ENCODE measurements around the gene GBA3. TPM values are rescaled to one million over a fixed set of nuclear protein-coding genes. Genes with fewer than 3 reads are reported as not detected.

Gene GBA3
- total and polyA plus RNA-seq, 12 donors = not detected

- Histone ChIP-seq H3K27me3 (no peaks in the 10 kb centered on the region), H3K4me3 (no peak overlapping the region), H3K9me3 (no peaks in the 10 kb centered on the region), H3K27ac (no peak overlapping the region), H3K36me3 (no peaks in the 10 kb centered on the region), H3K4me1 (no peaks in the 10 kb centered on the region)
- no peak for DNase-seq
- intact Hi-C loops (cut with DNase I) = no loop called here
- no peak for ATAC-seq
- TF ChIP-seq CTCF (IDR thresholded peaks at IDR 0.05) = no peak
- WGBS, 2 donors = 88 to 91% methylated on average over 3 of the region's 3 CpGs
Observed at GRCh38 chr4:22764183-22764582, 71.4 kb downstream of the GBA3 start.

- Histone ChIP-seq H3K27me3 (no peaks in the 10 kb centered on the region), H3K9me3 (peaks cover 0 to 10% (median 0%) of the 10 kb centered on the region in 11 donors), H3K36me3 (no peaks in the 10 kb centered on the region), H3K4me3 (no peak overlapping the region), H3K4me1 (no peaks in the 10 kb centered on the region), H3K27ac (no peak overlapping the region)
- intact Hi-C loops (cut with DNase I) = no loop called here
- no peak for TF ChIP-seq CTCF (IDR thresholded peaks at IDR 0.05)
- no peak for ATAC-seq
- no peak for DNase-seq
- 75 to 78% methylated on average over 2 of the region's 2 CpGs for WGBS, 2 donors
Observed at GRCh38 chr4:22766068-22766467, 73.3 kb downstream of the GBA3 start.

- no peak for TF ChIP-seq CTCF (IDR thresholded peaks at IDR 0.05)
- intact Hi-C loops (cut with DNase I) = no loop called here
- H3K9me3 ChIP-seq = peaks cover 0 to 11% (median 0%) of the 10 kb centered on the region in 11 donors
- ATAC-seq = no peak
- H3K27ac ChIP-seq = no peak overlapping the region
- no peaks in the 10 kb centered on the region for H3K27me3 ChIP-seq
- no peaks in the 10 kb centered on the region for H3K4me1 ChIP-seq
- H3K4me3 ChIP-seq = no peak overlapping the region
- H3K36me3 ChIP-seq = no peaks in the 10 kb centered on the region
- no peak for DNase-seq
- 96 to 97% methylated on average over 37 of the region's 37 CpGs for WGBS, 2 donors
Observed at GRCh38 chr4:22778547-22779163, 85.9 kb downstream of the GBA3 start.

GRCh38 chr4:22780317-22780716 lies 87.6 kb downstream of the GBA3 start:
- H3K27me3 ChIP-seq = no peaks in the 10 kb centered on the region
- TF ChIP-seq CTCF (IDR thresholded peaks at IDR 0.05) = no peak
- WGBS, 2 donors = 53 to 63% methylated on average over 4 of the region's 4 CpGs
- no peak overlapping the region for H3K4me3 ChIP-seq
- no peaks in the 10 kb centered on the region for H3K36me3 ChIP-seq
- no peak for DNase-seq
- intact Hi-C loops (cut with DNase I) = no loop called here
- H3K27ac ChIP-seq = no peak overlapping the region
- H3K9me3 ChIP-seq = peaks cover 0 to 10% (median 0%) of the 10 kb centered on the region in 11 donors
- no peak for ATAC-seq
- H3K4me1 ChIP-seq = no peaks in the 10 kb centered on the region
